B cell (primary cell): Measurements from ENCODE around the gene C5. TPM values are rescaled to one million over a fixed set of nuclear protein-coding genes. Genes with fewer than 3 reads are reported as not detected.

Experiments used
- ATAC-seq: fragments of 200-7000 bp; cut with Tn5 transposase; one replicate; pipeline ENCODE4 v1.10.0; 2021; ENCODE audit warnings: low read depth, mild to moderate bottlenecking, moderate number of reproducible peaks, moderate library complexity
- CTCF ChIA-PET: fragments of 350-600 bp; sonication (Branson Sonifier 250); formaldehyde crosslinking; loops from one replicate; lab custom pipeline; 2021; ENCODE audit warnings: antibody characterized with exemption, inconsistent platforms; lab: Charles Lee
- POLR2A ChIA-PET: fragments of 350-600 bp; sonication (Branson Sonifier 250); formaldehyde crosslinking; loops from one replicate; lab custom pipeline; 2021; ENCODE audit warnings: antibody characterized with exemption; lab: Charles Lee
- DNase-seq: peaks from one replicate; pipeline ENCODE4 v3.0.0; 2013
- H2AFZ ChIP-seq: 2 replicates; pipeline ENCODE4 v1.6.1; 2012; ENCODE audit warnings: mild to moderate bottlenecking, low read depth, low read length; ENCODE audit not compliant: insufficient read depth, poor library complexity, severe bottlenecking
- H3K27ac ChIP-seq, 2 donors: 1 replicate in 1 of 2; 2 replicates in 1 of 2; pipeline ENCODE4 v1.5.1; 2012 to 2013; ENCODE audit warnings: low read length in 2 of 2, mild to moderate bottlenecking in 2 of 2, moderate library complexity in 1 of 2
- H3K27me3 ChIP-seq, 4 experiments: fragments of 200-600 bp in 1 of 4; sonication (generic) in 1 of 4; replicated peaks in 1 of 4; 1 replicate in 2 of 4; 2 replicates in 2 of 4; pipeline versions ENCODE4 v1.6.1 to v1.7.0; 2013 to 2016; ENCODE audit warnings: low read length in 3 of 4, mild to moderate bottlenecking in 2 of 4, mixed read lengths in 1 of 4, moderate library complexity in 1 of 4; ENCODE audit not compliant: insufficient read depth in 4 of 4, control insufficient read depth in 3 of 4; ENCODE audit errors: control extremely low read depth in 1 of 4
- H3K36me3 ChIP-seq, 2 experiments: replicated peaks in 1 of 2; 1 replicate in 1 of 2; 2 replicates in 1 of 2; pipeline versions ENCODE4 v1.6.1 to v1.7.1; 2013; ENCODE audit warnings: low read length in 1 of 2; ENCODE audit not compliant: insufficient read depth in 2 of 2, control insufficient read depth in 1 of 2; ENCODE audit errors: control extremely low read depth in 1 of 2, extremely low read depth in 1 of 2
- H3K4me1 ChIP-seq, 2 donors: fragments of 200-600 bp in 1 of 2; sonication (generic) in 1 of 2; 1 replicate in 1 of 2; 2 replicates in 1 of 2; pipeline versions ENCODE4 v1.5.1 to v1.6.1; 2013 to 2017; ENCODE audit warnings: low read length in 2 of 2; ENCODE audit not compliant: control insufficient read depth in 2 of 2, insufficient read depth in 2 of 2
- H3K4me2 ChIP-seq: replicated peaks from 2 replicates; pipeline ENCODE3; 2012; ENCODE audit warnings: mild to moderate bottlenecking, low read depth, low read length; ENCODE audit not compliant: poor library complexity, severe bottlenecking
- H3K4me3 ChIP-seq, 5 experiments: fragments of 200-600 bp in 1 of 5; sonication (generic) in 1 of 5; 1 replicate in 3 of 5; 2 replicates in 2 of 5; pipeline versions ENCODE4 v1.5.1 to v1.7.0; 2011 to 2016; ENCODE audit warnings: low read length in 4 of 5, mild to moderate bottlenecking in 4 of 5, low read depth in 2 of 5, control low read depth in 1 of 5, moderate library complexity in 1 of 5; ENCODE audit not compliant: insufficient read depth in 1 of 5; ENCODE audit errors: control extremely low read depth in 1 of 5, extremely low read depth in 1 of 5
- H3K79me2 ChIP-seq: fragments of 200-600 bp; sonication (generic); one replicate; pipeline ENCODE4 v1.6.0; 2016; ENCODE audit warnings: low read length; ENCODE audit not compliant: control insufficient read depth, insufficient read depth
- H3K9ac ChIP-seq: fragments of 200-600 bp; sonication (generic); 2 replicates; pipeline ENCODE4 v1.6.1; 2017; ENCODE audit warnings: mild to moderate bottlenecking, low read length, moderate library complexity
- H3K9me3 ChIP-seq, 3 donors: one replicate each; pipeline versions ENCODE4 v1.6.1 to v1.7.1; 2013; ENCODE audit warnings: low read length in 2 of 3; ENCODE audit not compliant: control insufficient read depth in 2 of 3, insufficient read depth in 1 of 3; ENCODE audit errors: control extremely low read depth in 1 of 3
- H4K20me1 ChIP-seq: 2 replicates; pipeline ENCODE4 v1.6.0; 2012; ENCODE audit warnings: mild to moderate bottlenecking, low read length; ENCODE audit not compliant: insufficient read depth, control insufficient read depth, poor library complexity, severe bottlenecking
- H3K27ac Mint-ChIP-seq: one replicate; pipeline ENCODE4 v1.8.0; 2021; ENCODE audit warnings: mixed read lengths
- H3K27me3 Mint-ChIP-seq: one replicate; pipeline ENCODE4 v1.8.0; 2021; ENCODE audit warnings: mixed read lengths
- H3K4me1 Mint-ChIP-seq: one replicate; pipeline ENCODE4 v1.8.0; 2021; ENCODE audit warnings: mixed read lengths
- H3K4me3 Mint-ChIP-seq: one replicate; pipeline ENCODE4 v1.8.0; 2021; ENCODE audit warnings: mixed read lengths
- H3K9me3 Mint-ChIP-seq: one replicate; pipeline ENCODE4 v1.8.0; 2022; ENCODE audit warnings: mixed read lengths; ENCODE audit not compliant: insufficient read depth
- CTCF ChIP-seq: fragments of 200-600 bp; IDR thresholded peaks from one replicate; pipeline ENCODE4 v1.8.0; 2022; ENCODE audit warnings: antibody characterized with exemption, mild to moderate bottlenecking
- EZH2 ChIP-seq: IDR thresholded peaks from 2 replicates; pipeline ENCODE4 v1.6.1; 2012; ENCODE audit warnings: borderline replicate concordance, low read depth, mild to moderate bottlenecking, moderate library complexity, low read length; ENCODE audit not compliant: insufficient read depth, poor library complexity, severe bottlenecking
- WGBS: methylation state at CpG from one replicate; pipeline ENCODE4 v1.1.5; 2013; ENCODE audit warnings: missing lambda C conversion rate; ENCODE audit not compliant: insufficient coverage; 5-methylcytosine and 5-hydroxymethylcytosine counted together
- intact Hi-C: fragments of 100-400 bp; cut with micrococcal nuclease; formaldehyde crosslinking; loops from one replicate; pipeline ENCODE4 v1.10.0; 2022
- polyA plus RNA-seq: library from polyadenylated mRNA; depleted of rRNA; stranded (reverse); fragments of >200 nt; gene quantifications from 2 replicates; pipeline ENCODE4 v1.2.3, GENCODE V29; 2012
- total RNA-seq, 2 donors: library from RNA; stranded (reverse); fragments of 120-200 nt in 1 of 2; gene quantifications; 1 replicate in 1 of 2; 2 replicates in 1 of 2; pipeline versions ENCODE4 v1.2.3 to v1.2.4, GENCODE V29; 2013 to 2022

C5 gene
- total and polyA plus RNA-seq, 2 donors (not counting 1 experiment from before 2014, with no cell fraction given): 2.7 to 10.4 TPM

GRCh38 chr9:120980951-120981350 is 69.1 kb downstream of the C5 start:
- Mint-ChIP-seq H3K27me3 (no peaks in the 10 kb centered on the region), H3K4me3 (no peak overlapping the region), H3K4me1 (peaks cover 4% of the 10 kb centered on the region), H3K27ac (no peak overlapping the region), H3K9me3 (no peaks in the 10 kb centered on the region)
- peaks cover 0 to 3% of the 10 kb centered on the region in 2 donors for H3K4me1 ChIP-seq
- H3K4me2 ChIP-seq: no peak overlapping the region
- WGBS: 100% methylated on average over 2 of the region's 3 CpGs
- no peaks in the 10 kb centered on the region for H3K27me3 ChIP-seq
- H3K36me3 ChIP-seq: no peaks in the 10 kb centered on the region
- H3K4me3 ChIP-seq: no peak overlapping the region
- no peak overlapping the region for H2AFZ ChIP-seq
- intact Hi-C loops: loop anchor here (1.0 to 5.0 kb wide), 4 partner anchors 79 to 419 kb away; no protein-coding TSS in a partner anchor
- ChIA-PET POLR2A (no interaction called here), CTCF (interaction anchor here (0.6 to 2.7 kb wide), 37 partner anchors 9 to 424 kb away, joined by 3 to 27 read pairs (median 4); partner anchors contain the start of genes C5 and FBXW2)
- no peaks in the 10 kb centered on the region for H3K79me2 ChIP-seq
- TF ChIP-seq EZH2: no peak
- no peak for TF ChIP-seq CTCF
- H3K27ac ChIP-seq: no peak overlapping the region
- H3K9me3 ChIP-seq: peaks cover 0 to 2% (median 0%) of the 10 kb centered on the region in 3 donors
- no peak overlapping the region for H3K9ac ChIP-seq
- DNase-seq (no peak), ATAC-seq (no peak)
- H4K20me1 ChIP-seq: no peaks in the 10 kb centered on the region

DNA sequence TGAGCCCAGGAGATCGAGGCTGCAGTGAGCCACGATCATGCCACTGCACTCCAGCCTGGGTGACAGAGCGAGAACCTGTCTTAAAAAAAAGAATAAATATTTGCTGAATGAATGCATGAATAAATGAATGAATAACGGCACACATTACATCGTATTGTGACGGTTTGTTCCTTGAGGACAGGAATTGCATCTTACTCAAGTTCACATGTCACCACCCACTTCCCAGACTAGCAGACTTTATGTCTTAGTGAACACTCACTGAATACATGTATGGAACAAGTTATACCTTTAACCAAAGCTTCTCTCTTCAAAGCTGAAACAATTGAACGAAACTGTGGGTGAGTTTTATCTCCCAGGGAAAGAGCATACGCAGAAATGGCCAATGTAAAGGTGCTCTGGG is 70.3 kb downstream of the C5 start:
- DNase-seq: no peak
- no peak for ATAC-seq
- no peak overlapping the region for H2AFZ ChIP-seq
- no peaks in the 10 kb centered on the region for H3K36me3 ChIP-seq
- peaks cover 0 to 2% (median 0%) of the 10 kb centered on the region in 3 donors for H3K9me3 ChIP-seq
- Mint-ChIP-seq H3K27ac (no peak overlapping the region), H3K9me3 (no peaks in the 10 kb centered on the region), H3K4me1 (peaks cover 10% of the 10 kb centered on the region), H3K4me3 (no peak overlapping the region), H3K27me3 (no peaks in the 10 kb centered on the region)
- H3K4me3 ChIP-seq: no peak overlapping the region
- no peaks in the 10 kb centered on the region for H3K27me3 ChIP-seq
- CTCF ChIA-PET: interaction anchor here (0.7 to 2.7 kb wide), 7 partner anchors 10 to 1168 kb away, joined by 3 to 20 read pairs (median 7); no protein-coding TSS in a partner anchor
- POLR2A ChIA-PET: no interaction called here
- H4K20me1 ChIP-seq: no peaks in the 10 kb centered on the region
- no peak overlapping the region for H3K27ac ChIP-seq
- intact Hi-C loops: loop anchor here (5.0 kb wide), 1 partner anchor 143 kb away; no protein-coding TSS in a partner anchor
- H3K9ac ChIP-seq: no peak overlapping the region
- no peak for TF ChIP-seq EZH2
- no peak for TF ChIP-seq CTCF
- 98% methylated on average over 8 of the region's 8 CpGs for WGBS
- H3K4me1 ChIP-seq: peaks cover 0 to 3% of the 10 kb centered on the region in 2 donors
- no peaks in the 10 kb centered on the region for H3K79me2 ChIP-seq
- H3K4me2 ChIP-seq: no peak overlapping the region
